HepG2 (cell line): ENCODE results near the gene PEX11B. TPM values are rescaled to one million over a fixed set of nuclear protein-coding genes. Genes with fewer than 3 reads are reported as not detected.

Experiments used
- ATF7 ChIP-seq, 2 experiments: fragments of 450-650 bp in 1 of 2; sonication (generic) in 1 of 2; formaldehyde crosslinking in 1 of 2; IDR thresholded peaks; 2 replicates each; pipeline versions ENCODE4 v1.4.0 to v1.6.1; 2016 to 2020; ENCODE audit warnings: antibody characterized with exemption in 1 of 2, mild to moderate bottlenecking in 1 of 2, missing genetic modification reagents in 1 of 2
- GATA4 ChIP-seq: sonication (generic); IDR thresholded peaks from 2 replicates; pipeline ENCODE4 v1.6.1; 2016; ENCODE audit warnings: antibody characterized with exemption, low read depth, borderline replicate concordance
- GZF1 ChIP-seq: sonication (generic); formaldehyde crosslinking; IDR thresholded peaks from 2 replicates; pipeline ENCODE4 v1.5.1; 2020; ENCODE audit warnings: mild to moderate bottlenecking, missing genetic modification reagents
- KDM5B ChIP-seq: sonication (generic); formaldehyde crosslinking; IDR thresholded peaks from 2 replicates; pipeline ENCODE4 v1.4.0; 2020; ENCODE audit warnings: missing genetic modification reagents, mild to moderate bottlenecking, borderline replicate concordance
- KLF9 ChIP-seq: IDR thresholded peaks from 2 replicates; pipeline ENCODE4 v1.6.1; 2016; ENCODE audit warnings: low read depth
- RFX3 ChIP-seq: IDR thresholded peaks from 2 replicates; pipeline ENCODE4 v1.6.1; 2016; ENCODE audit warnings: missing biosample characterization, missing genetic modification reagents
- SOX6 ChIP-seq, 2 experiments: fragments of 450-650 bp in 1 of 2; sonication (generic) in 1 of 2; formaldehyde crosslinking in 1 of 2; IDR thresholded peaks; 2 replicates each; pipeline versions ENCODE4 v1.4.0 to v1.6.1; 2017 to 2020; ENCODE audit warnings: antibody characterized with exemption in 1 of 2, mild to moderate bottlenecking in 1 of 2, missing genetic modification reagents in 1 of 2
- XRCC5 ChIP-seq: fragments of 200-400 bp; formaldehyde crosslinking; optimal IDR thresholded peaks from 2 replicates; pipeline ENCODE3; 2017; ENCODE audit warnings: mild to moderate bottlenecking, low read length
- ZC3H13 ChIP-seq: sonication (generic); formaldehyde crosslinking; IDR thresholded peaks from 2 replicates; pipeline ENCODE4 v1.8.1; 2023; ENCODE audit warnings: mild to moderate bottlenecking, missing genetic modification reagents, moderate library complexity
- ZNF10 ChIP-seq: sonication (generic); formaldehyde crosslinking; IDR thresholded peaks from 2 replicates; pipeline ENCODE4 v1.4.0; 2020; ENCODE audit warnings: mild to moderate bottlenecking, low read depth, missing genetic modification reagents, borderline replicate concordance
- ZNF101 ChIP-seq: sonication (generic); formaldehyde crosslinking; IDR thresholded peaks from 2 replicates; pipeline ENCODE4 v1.4.0; 2020; ENCODE audit warnings: mild to moderate bottlenecking, low read depth, missing genetic modification reagents, borderline replicate concordance
- ZNF136 ChIP-seq: sonication (generic); formaldehyde crosslinking; IDR thresholded peaks from 2 replicates; pipeline ENCODE4 v1.8.1; 2022; ENCODE audit warnings: low read depth, mild to moderate bottlenecking, moderate library complexity, missing genetic modification reagents
- ZNF333 ChIP-seq: sonication (generic); formaldehyde crosslinking; IDR thresholded peaks from 2 replicates; pipeline ENCODE4 v1.4.0; 2020; ENCODE audit warnings: mild to moderate bottlenecking, missing genetic modification reagents, borderline replicate concordance
- ZNF766 ChIP-seq: sonication (generic); formaldehyde crosslinking; IDR thresholded peaks from 2 replicates; pipeline ENCODE4 v1.5.0; 2020; ENCODE audit warnings: missing genetic modification reagents, borderline replicate concordance
- polyA plus RNA-seq, 8 experiments: library from polyadenylated mRNA; depleted of rRNA in 3 of 8; stranded (reverse) in 7 of 8; unstranded in 1 of 8; fragments of >200 nt; fragmentation: Illumina TruSeq in 4 of 8; extraction: Trizol in 4 of 8; gene quantifications; 2 replicates each; pipeline versions ENCODE4 v1.2.1 to v1.2.3, GENCODE V29; 2011 to 2016; ENCODE audit warnings: low read depth in 4 of 8, missing spikeins in 1 of 8, mixed read lengths in 1 of 8; ENCODE audit not compliant: insufficient read depth in 1 of 8
- total RNA-seq, 5 experiments: library from RNA; depleted of rRNA; stranded (reverse); fragments of >200 nt; fragmentation: Illumina TruSeq; extraction: Trizol; gene quantifications; 2 replicates each; pipeline ENCODE4 v1.2.3, GENCODE V29; 2016; ENCODE audit warnings: low read depth in 1 of 5
- TF ChIP-seq, protein P1 (sequence below): sonication (generic); formaldehyde crosslinking; IDR thresholded peaks from 2 replicates; pipeline ENCODE4 v1.4.0; 2020; ENCODE audit warnings: missing genetic modification reagents
- TF ChIP-seq, protein P2 (sequence below): sonication (generic); formaldehyde crosslinking; IDR thresholded peaks from 2 replicates; pipeline ENCODE4 v1.8.0; 2023; ENCODE audit warnings: mild to moderate bottlenecking, missing genetic modification reagents
- TF ChIP-seq, protein P3 (sequence below): sonication (generic); formaldehyde crosslinking; IDR thresholded peaks from 2 replicates; pipeline ENCODE4 v1.8.0; 2022; ENCODE audit warnings: missing genetic modification reagents, mild to moderate bottlenecking, borderline replicate concordance
- TF ChIP-seq, protein P4 (sequence below): sonication (generic); formaldehyde crosslinking; IDR thresholded peaks from 2 replicates; pipeline ENCODE4 v1.4.0; 2020; ENCODE audit warnings: missing genetic modification reagents, low read depth, mild to moderate bottlenecking, borderline replicate concordance
- TF ChIP-seq, protein P5 (sequence below): sonication (generic); formaldehyde crosslinking; IDR thresholded peaks from 2 replicates; pipeline ENCODE4 v1.8.1; 2023; ENCODE audit warnings: mild to moderate bottlenecking, moderate library complexity, missing genetic modification reagents
- TF ChIP-seq, protein P6 (sequence below): sonication (generic); formaldehyde crosslinking; IDR thresholded peaks from 2 replicates; pipeline ENCODE4 v1.4.0; 2020; ENCODE audit warnings: low read depth, mild to moderate bottlenecking, missing genetic modification reagents

PEX11B gene
- total and polyA plus RNA-seq, 2 of the 13 experiments (the other 11 are each of a cell fraction or from before 2014, with no cell fraction given), result 21.6 to 48.4 TPM

DNA sequence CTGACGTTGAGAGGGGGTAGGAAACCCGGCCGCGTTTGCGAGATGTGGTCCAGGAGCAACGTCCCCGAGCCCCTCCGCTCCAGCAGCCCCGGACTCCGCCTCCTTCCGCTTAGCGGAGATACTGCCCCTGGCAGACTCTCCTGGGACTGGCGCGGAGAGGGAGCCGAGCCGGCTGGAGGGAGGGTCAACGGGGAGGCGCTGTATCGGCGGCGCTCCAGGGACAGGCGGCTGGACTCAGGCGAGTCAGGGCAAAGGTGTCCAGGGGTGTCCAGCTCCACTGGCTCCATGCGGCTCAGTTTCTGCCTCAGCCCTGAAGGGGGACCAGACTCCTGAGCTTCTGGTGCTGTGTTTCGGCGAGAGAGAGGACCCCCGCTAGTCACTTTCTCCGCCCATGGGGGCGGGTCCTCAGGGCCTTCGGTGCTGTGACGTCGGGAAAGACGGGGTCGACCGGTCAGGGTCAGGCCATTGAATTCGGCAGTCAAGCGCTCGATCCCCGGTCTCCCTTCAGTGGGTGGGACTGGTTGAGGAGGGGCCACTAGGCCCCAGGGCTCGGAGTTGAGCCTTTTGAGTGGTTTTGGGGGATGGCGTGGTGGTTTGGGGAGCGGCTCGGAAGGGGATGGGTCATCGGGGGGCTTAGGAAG, 42.1 kb upstream of the PEX11B start (continued):
- TF ChIP-seq, protein P1, sequence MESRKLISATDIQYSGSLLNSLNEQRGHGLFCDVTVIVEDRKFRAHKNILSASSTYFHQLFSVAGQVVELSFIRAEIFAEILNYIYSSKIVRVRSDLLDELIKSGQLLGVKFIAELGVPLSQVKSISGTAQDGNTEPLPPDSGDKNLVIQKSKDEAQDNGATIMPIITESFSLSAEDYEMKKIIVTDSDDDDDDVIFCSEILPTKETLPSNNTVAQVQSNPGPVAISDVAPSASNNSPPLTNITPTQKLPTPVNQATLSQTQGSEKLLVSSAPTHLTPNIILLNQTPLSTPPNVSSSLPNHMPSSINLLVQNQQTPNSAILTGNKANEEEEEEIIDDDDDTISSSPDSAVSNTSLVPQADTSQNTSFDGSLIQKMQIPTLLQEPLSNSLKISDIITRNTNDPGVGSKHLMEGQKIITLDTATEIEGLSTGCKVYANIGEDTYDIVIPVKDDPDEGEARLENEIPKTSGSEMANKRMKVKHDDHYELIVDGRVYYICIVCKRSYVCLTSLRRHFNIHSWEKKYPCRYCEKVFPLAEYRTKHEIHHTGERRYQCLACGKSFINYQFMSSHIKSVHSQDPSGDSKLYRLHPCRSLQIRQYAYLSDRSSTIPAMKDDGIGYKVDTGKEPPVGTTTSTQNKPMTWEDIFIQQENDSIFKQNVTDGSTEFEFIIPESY (CRISPR knock-in tag), result no peak
- TF ChIP-seq GATA4 (peak; percentile 44; the same call in 1 of the 2 replicates), ZNF136 (CRISPR knock-in tag) (no peak), ATF7 (IDR thresholded peaks at IDR 0.05) (no peak), ATF7 (CRISPR knock-in tag; IDR thresholded peaks at IDR 0.05) (no peak; the same call in 1 of the 2 replicates), GZF1 (peak; percentile 20; the same call in 1 of the 2 replicates), RFX3 (CRISPR knock-in tag) (no peak), SOX6 (IDR thresholded peaks at IDR 0.05) (no peak), SOX6 (CRISPR knock-in tag; IDR thresholded peaks at IDR 0.05) (peak; percentile 16; the same call in 1 of the 2 replicates), ZC3H13 (CRISPR knock-in tag) (no peak), KDM5B (CRISPR knock-in tag) (no peak; the same call in 1 of the 2 replicates), ZNF10 (CRISPR knock-in tag) (no peak), ZNF766 (no peak), ZNF101 (no peak), XRCC5 (no peak), ZNF333 (CRISPR knock-in tag) (peak; percentile 38; the same call in 1 of the 2 replicates), KLF9 (no peak)
- TF ChIP-seq, protein P2, sequence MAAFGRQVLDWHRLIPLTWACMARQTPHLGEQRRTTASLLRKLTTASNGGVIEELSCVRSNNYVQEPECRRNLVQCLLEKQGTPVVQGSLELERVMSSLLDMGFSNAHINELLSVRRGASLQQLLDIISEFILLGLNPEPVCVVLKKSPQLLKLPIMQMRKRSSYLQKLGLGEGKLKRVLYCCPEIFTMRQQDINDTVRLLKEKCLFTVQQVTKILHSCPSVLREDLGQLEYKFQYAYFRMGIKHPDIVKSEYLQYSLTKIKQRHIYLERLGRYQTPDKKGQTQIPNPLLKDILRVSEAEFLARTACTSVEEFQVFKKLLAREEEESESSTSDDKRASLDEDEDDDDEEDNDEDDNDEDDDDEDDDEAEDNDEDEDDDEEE, result no peak
- TF ChIP-seq, protein P3, sequence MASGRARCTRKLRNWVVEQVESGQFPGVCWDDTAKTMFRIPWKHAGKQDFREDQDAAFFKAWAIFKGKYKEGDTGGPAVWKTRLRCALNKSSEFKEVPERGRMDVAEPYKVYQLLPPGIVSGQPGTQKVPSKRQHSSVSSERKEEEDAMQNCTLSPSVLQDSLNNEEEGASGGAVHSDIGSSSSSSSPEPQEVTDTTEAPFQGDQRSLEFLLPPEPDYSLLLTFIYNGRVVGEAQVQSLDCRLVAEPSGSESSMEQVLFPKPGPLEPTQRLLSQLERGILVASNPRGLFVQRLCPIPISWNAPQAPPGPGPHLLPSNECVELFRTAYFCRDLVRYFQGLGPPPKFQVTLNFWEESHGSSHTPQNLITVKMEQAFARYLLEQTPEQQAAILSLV, result 0 out of 2 replicates have a peak, but pooled peaks have one; percentile 35
- TF ChIP-seq, protein P4, sequence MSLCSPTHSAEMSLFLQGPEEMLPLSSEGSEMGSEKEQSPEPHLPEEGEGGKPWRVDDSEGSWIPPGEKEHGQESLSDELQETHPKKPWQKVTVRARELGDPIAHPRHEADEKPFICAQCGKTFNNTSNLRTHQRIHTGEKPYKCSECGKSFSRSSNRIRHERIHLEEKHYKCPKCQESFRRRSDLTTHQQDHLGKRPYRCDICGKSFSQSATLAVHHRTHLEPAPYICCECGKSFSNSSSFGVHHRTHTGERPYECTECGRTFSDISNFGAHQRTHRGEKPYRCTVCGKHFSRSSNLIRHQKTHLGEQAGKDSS (CRISPR knock-in tag), result peak; percentile 30; the same call in 1 of the 2 replicates
- TF ChIP-seq, protein P5, sequence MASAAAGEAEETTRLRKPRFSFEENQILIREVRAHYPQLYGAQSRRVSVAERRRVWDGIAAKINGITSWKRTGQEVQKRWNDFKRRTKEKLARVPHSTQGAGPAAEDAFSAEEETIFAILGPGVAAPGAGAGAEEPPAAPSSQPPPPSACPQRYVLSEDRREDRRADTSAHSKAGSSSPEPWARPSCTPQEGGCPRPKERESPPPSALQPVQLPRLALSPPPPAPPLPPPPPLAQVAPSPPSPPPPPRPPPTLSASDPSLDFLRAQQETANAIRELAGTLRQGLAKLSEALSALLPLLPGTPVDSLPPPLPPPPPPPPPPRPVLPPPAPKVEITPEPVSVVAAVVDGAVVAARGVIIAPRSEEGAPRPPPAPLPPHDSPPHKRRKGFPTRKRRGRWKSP (CRISPR knock-in tag), result peak; percentile 74; the same call in 1 of the 2 replicates
- TF ChIP-seq, protein P6, sequence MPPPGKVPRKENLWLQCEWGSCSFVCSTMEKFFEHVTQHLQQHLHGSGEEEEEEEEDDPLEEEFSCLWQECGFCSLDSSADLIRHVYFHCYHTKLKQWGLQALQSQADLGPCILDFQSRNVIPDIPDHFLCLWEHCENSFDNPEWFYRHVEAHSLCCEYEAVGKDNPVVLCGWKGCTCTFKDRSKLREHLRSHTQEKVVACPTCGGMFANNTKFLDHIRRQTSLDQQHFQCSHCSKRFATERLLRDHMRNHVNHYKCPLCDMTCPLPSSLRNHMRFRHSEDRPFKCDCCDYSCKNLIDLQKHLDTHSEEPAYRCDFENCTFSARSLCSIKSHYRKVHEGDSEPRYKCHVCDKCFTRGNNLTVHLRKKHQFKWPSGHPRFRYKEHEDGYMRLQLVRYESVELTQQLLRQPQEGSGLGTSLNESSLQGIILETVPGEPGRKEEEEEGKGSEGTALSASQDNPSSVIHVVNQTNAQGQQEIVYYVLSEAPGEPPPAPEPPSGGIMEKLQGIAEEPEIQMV (CRISPR knock-in tag), result no peak; the same call in 1 of the 2 replicates
